Fibroblast of the aortic adventitia (primary cell): ENCODE results near the gene ZNF512B. TPM values are rescaled to one million over a fixed set of nuclear protein-coding genes. Genes with fewer than 3 reads are reported as not detected.
"Not testable (repeated sequence)": the region's sequence is repeated elsewhere in the genome, so short reads cannot be mapped to it uniquely, and the experiment has no call there.

Source experiments
- DNase-seq: peaks from one replicate; pipeline ENCODE4 v3.0.0-alpha.2; 2010; ENCODE audit warnings: low read depth
- H3K4me3 ChIP-seq: 2 replicates; pipeline ENCODE4 v1.5.1; 2011; ENCODE audit warnings: low read depth, mild to moderate bottlenecking, control low read depth, low read length, moderate library complexity
- CTCF ChIP-seq: IDR thresholded peaks from 2 replicates; pipeline ENCODE4 v1.5.1; 2011; ENCODE audit warnings: mild to moderate bottlenecking, low read length, control low read depth, inconsistent platforms; ENCODE audit not compliant: insufficient read depth
- total RNA-seq: library from RNA; depleted of rRNA; stranded (reverse); fragments of >200 nt; gene quantifications from 2 replicates; pipeline ENCODE4 v1.2.3, GENCODE V29; 2012; ENCODE audit warnings: low replicate concordance

The ZNF512B gene
- total RNA-seq, 1 donor: 12.3 TPM

GRCh38 chr20:63935447-63935846 lies 34.3 kb downstream of the ZNF512B start:
- H3K4me3 ChIP-seq: no peak overlapping the region
- TF ChIP-seq CTCF: no peak
- no peak for DNase-seq

- no peak for DNase-seq
- peak; percentile 33 for TF ChIP-seq CTCF
- H3K4me3 ChIP-seq: no peak overlapping the region
Measured at GRCh38 chr20:63934271-63935068, 35.3 kb downstream of the ZNF512B start.

GRCh38 chr20:63933646-63934045 lies 36.1 kb downstream of the ZNF512B start:
- no peak for TF ChIP-seq CTCF
- no peak overlapping the region for H3K4me3 ChIP-seq
- no peak for DNase-seq

- no peak overlapping the region for H3K4me3 ChIP-seq
- DNase-seq: no peak
- TF ChIP-seq CTCF: no peak
Measured at GRCh38 chr20:63932606-63933160, 37.0 kb downstream of the ZNF512B start.

GRCh38 chr20:63931735-63932134 lies 38.0 kb downstream of the ZNF512B start:
- H3K4me3 ChIP-seq: no peak overlapping the region
- TF ChIP-seq CTCF: no peak
- DNase-seq: no peak

GRCh38 chr20:63930971-63931553 lies 38.7 kb downstream of the ZNF512B start:
- DNase-seq: no peak
- no peak for TF ChIP-seq CTCF
- no peak overlapping the region for H3K4me3 ChIP-seq

GRCh38 chr20:63929473-63929883 lies 40.3 kb downstream of the ZNF512B start:
- H3K4me3 ChIP-seq, DNase-seq: not testable (repeated sequence)
